PC-9 (cell line): ENCODE measurements around the gene DYNC2H1. TPM values are rescaled to one million over a fixed set of nuclear protein-coding genes. Genes with fewer than 3 reads are reported as not detected.

Experiments used
- BruUV-seq: library from RNA; stranded (reverse); fragments of 400-500 nt; replicated peaks from 2 replicates; lab custom pipeline; 2021; lab: Mats Ljungman, UMichigan
- CTCF ChIA-PET: fragments of 300-600 bp; sonication (Branson Sonifier 250); formaldehyde crosslinking; loops from one replicate; lab custom pipeline; 2022; ENCODE audit warnings: antibody characterized with exemption; lab: Charles Lee
- POLR2A ChIA-PET: fragments of 300-600 bp; sonication (Branson Sonifier 250); formaldehyde crosslinking; loops from one replicate; lab custom pipeline; 2022; ENCODE audit warnings: antibody characterized with exemption; ENCODE audit not compliant: unreplicated experiment; lab: Charles Lee
- DNase-seq, 2 experiments: peaks; one replicate each; pipeline versions ENCODE4 v3.0.0 to v3.0.0-alpha.2; 2015 to 2022; ENCODE audit warnings: mixed read lengths in 1 of 2
- H2AFZ ChIP-seq: fragments of 200-600 bp; sonication (generic); 2 replicates; pipeline ENCODE4 v1.8.1; 2017; ENCODE audit warnings: antibody characterized with exemption
- H3F3A ChIP-seq: fragments of 200-600 bp; sonication (generic); 2 replicates; pipeline ENCODE4 v1.8.1; 2017; ENCODE audit warnings: antibody characterized with exemption, mild to moderate bottlenecking, low read depth; ENCODE audit not compliant: insufficient read depth
- H3K27ac ChIP-seq: fragments of 200-600 bp; sonication (generic); 2 replicates; pipeline ENCODE4 v1.6.1; 2016; ENCODE audit warnings: mixed run types
- H3K27me3 ChIP-seq: fragments of 200-600 bp; sonication (generic); 2 replicates; pipeline ENCODE4 v1.6.1; 2016; ENCODE audit warnings: low read depth, mixed run types; ENCODE audit not compliant: insufficient read depth
- H3K36me3 ChIP-seq: fragments of 200-600 bp; sonication (generic); 2 replicates; pipeline ENCODE4 v1.6.1; 2016; ENCODE audit warnings: low read depth, mixed run types
- H3K4me1 ChIP-seq: fragments of 200-600 bp; sonication (generic); replicated peaks from 2 replicates; pipeline ENCODE4 v1.6.1; 2016; ENCODE audit warnings: mixed run types; ENCODE audit not compliant: insufficient read depth
- H3K4me2 ChIP-seq: fragments of 200-600 bp; sonication (generic); 2 replicates; pipeline ENCODE4 v1.6.1; 2017; ENCODE audit warnings: mixed run types
- H3K4me3 ChIP-seq: fragments of 200-600 bp; sonication (generic); 2 replicates; pipeline ENCODE4 v1.6.1; 2016; ENCODE audit warnings: mixed run types
- H3K79me2 ChIP-seq: fragments of 200-600 bp; sonication (generic); 2 replicates; pipeline ENCODE4 v1.6.1; 2017; ENCODE audit warnings: low read depth, mixed run types
- H3K9me2 ChIP-seq: fragments of 200-600 bp; sonication (generic); 2 replicates; pipeline ENCODE4 v1.8.1; 2017; ENCODE audit warnings: mild to moderate bottlenecking; ENCODE audit not compliant: insufficient read depth
- H3K9me3 ChIP-seq: fragments of 200-600 bp; sonication (generic); 2 replicates; pipeline ENCODE4 v1.8.1; 2016; ENCODE audit warnings: low read depth; ENCODE audit not compliant: insufficient read depth
- H4K20me1 ChIP-seq: fragments of 200-600 bp; sonication (generic); 2 replicates; pipeline ENCODE4 v1.8.1; 2017; ENCODE audit not compliant: insufficient read depth
- EZH2 ChIP-seq: fragments of 200-600 bp; sonication (generic); IDR thresholded peaks from 2 replicates; pipeline ENCODE4 v1.8.0; 2017; ENCODE audit warnings: antibody characterized with exemption, low read depth
- intact Hi-C: fragments of 100-400 bp; cut with micrococcal nuclease; formaldehyde crosslinking; loops from one replicate; pipeline ENCODE4 v1.10.0; 2022; ENCODE audit not compliant: unreplicated experiment
- total RNA-seq: library from RNA; stranded (reverse); gene quantifications from 2 replicates; pipeline ENCODE4 v1.2.3, GENCODE V29; 2021
- TF ChIP-seq, protein P1 (sequence below): fragments of 200-600 bp; sonication (generic); conservative IDR thresholded peaks from 2 replicates; pipeline ENCODE4 v1.6.1; 2017; ENCODE audit warnings: mixed run types, antibody characterized with exemption, mild to moderate bottlenecking, moderate library complexity

Gene DYNC2H1
- total RNA-seq, 1 experiment from 2014 or later, result 12.2 TPM

DNA sequence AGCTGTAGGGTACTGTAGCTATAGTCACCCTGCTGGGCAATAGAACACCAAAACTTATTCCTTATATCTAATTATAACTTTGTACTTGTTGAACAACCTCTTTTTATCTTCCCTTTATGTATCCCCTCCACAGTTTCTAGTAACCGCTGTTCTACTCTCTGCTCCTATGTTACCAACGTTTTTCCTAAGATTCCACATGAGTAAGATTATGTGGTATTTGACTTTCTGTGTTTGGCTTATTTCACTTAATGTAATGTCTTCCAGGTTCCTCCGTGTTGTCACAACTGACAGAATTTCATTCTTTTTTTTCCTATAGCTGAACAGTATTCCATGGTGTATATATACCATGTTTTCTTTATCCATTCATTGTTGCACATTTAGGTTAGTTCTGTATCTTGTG, 258.4 kb downstream of the DYNC2H1 start:
- intact Hi-C loops, result no loop called here
- H3K79me2 ChIP-seq, result no peaks in the 10 kb centered on the region
- H3K4me2 ChIP-seq, result no peak overlapping the region
- ChIA-PET CTCF (no interaction called here), POLR2A (no interaction called here)
- no peak overlapping the region for H3K27ac ChIP-seq
- H3K9me2 ChIP-seq, result no peaks in the 10 kb centered on the region
- TF ChIP-seq, protein P1, sequence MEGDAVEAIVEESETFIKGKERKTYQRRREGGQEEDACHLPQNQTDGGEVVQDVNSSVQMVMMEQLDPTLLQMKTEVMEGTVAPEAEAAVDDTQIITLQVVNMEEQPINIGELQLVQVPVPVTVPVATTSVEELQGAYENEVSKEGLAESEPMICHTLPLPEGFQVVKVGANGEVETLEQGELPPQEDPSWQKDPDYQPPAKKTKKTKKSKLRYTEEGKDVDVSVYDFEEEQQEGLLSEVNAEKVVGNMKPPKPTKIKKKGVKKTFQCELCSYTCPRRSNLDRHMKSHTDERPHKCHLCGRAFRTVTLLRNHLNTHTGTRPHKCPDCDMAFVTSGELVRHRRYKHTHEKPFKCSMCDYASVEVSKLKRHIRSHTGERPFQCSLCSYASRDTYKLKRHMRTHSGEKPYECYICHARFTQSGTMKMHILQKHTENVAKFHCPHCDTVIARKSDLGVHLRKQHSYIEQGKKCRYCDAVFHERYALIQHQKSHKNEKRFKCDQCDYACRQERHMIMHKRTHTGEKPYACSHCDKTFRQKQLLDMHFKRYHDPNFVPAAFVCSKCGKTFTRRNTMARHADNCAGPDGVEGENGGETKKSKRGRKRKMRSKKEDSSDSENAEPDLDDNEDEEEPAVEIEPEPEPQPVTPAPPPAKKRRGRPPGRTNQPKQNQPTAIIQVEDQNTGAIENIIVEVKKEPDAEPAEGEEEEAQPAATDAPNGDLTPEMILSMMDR, result no peak
- no peak overlapping the region for H3K4me3 ChIP-seq
- H2AFZ ChIP-seq, result no peak overlapping the region
- no TSS peak for BruUV-seq
- no peaks in the 10 kb centered on the region for H3K9me3 ChIP-seq
- H3F3A ChIP-seq, result no peaks in the 10 kb centered on the region
- H3K4me1 ChIP-seq, result no peaks in the 10 kb centered on the region
- H3K27me3 ChIP-seq, result no peaks in the 10 kb centered on the region
- DNase-seq, result no peak
- no peaks in the 10 kb centered on the region for H4K20me1 ChIP-seq
- H3K36me3 ChIP-seq, result no peaks in the 10 kb centered on the region

DNA sequence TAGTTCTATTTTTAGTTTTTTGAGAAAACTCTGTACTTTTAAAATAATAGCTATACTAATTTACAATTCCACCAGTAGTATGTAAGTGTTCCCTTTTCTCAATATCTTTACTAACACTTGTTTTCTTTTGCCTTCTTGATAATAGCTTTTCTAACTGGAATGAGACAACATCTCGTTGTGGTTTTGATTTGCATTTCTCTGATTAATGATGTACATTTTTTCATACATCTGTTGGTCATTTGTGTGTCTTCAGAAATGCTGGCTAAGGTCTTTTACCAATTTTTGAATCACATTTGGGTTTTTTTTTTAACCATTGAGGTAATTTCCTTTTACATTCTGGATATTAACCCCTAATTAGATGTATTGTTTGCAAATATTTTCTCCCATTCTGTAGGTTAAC, 258.9 kb downstream of the DYNC2H1 start:
- ChIA-PET CTCF (no interaction called here), POLR2A (no interaction called here)
- Histone ChIP-seq H3K27ac (no peak overlapping the region), H3K9me3 (no peaks in the 10 kb centered on the region), H2AFZ (no peak overlapping the region), H4K20me1 (no peaks in the 10 kb centered on the region), H3K27me3 (no peaks in the 10 kb centered on the region), H3K9me2 (no peaks in the 10 kb centered on the region), H3K79me2 (no peaks in the 10 kb centered on the region), H3K4me1 (no peaks in the 10 kb centered on the region), H3K36me3 (no peaks in the 10 kb centered on the region), H3K4me2 (no peak overlapping the region), H3F3A (no peaks in the 10 kb centered on the region), H3K4me3 (no peak overlapping the region)
- intact Hi-C loops, result no loop called here
- DNase-seq, result no peak
- BruUV-seq, result no TSS peak
- TF ChIP-seq EZH2, result no peak
- TF ChIP-seq, protein P1, result no peak

DNA sequence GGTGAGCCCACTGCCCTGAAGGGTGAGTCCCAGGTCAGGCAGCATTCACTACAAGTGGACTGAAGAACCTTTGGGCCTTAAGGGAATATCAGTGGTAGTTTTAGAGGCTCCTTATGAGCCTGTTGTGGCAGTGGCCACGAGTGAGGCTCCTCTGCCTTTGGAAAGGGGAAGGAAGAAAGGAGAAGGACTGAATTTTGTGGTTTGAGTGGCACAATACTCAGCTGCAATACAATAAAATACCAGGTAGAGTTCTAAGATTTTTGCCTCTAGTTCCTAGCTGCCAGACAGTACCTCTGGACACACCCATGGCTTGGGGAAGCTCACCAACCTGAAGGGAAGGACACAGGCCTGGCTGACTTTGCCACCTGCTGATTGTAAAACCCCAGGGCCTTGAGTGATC, 260.9 kb downstream of the DYNC2H1 start:
- Histone ChIP-seq H3K79me2 (no peaks in the 10 kb centered on the region), H3K27me3 (no peaks in the 10 kb centered on the region), H3K4me3 (no peak overlapping the region), H3K4me1 (no peaks in the 10 kb centered on the region), H2AFZ (no peak overlapping the region), H3K4me2 (no peak overlapping the region), H3K27ac (no peak overlapping the region), H4K20me1 (no peaks in the 10 kb centered on the region), H3K9me3 (peaks cover 8% of the 10 kb centered on the region), H3K9me2 (no peaks in the 10 kb centered on the region), H3F3A (no peaks in the 10 kb centered on the region), H3K36me3 (no peaks in the 10 kb centered on the region)
- TF ChIP-seq, protein P1, result no peak
- no peak for TF ChIP-seq EZH2
- intact Hi-C loops, result no loop called here
- BruUV-seq, result no TSS peak
- ChIA-PET CTCF (no interaction called here), POLR2A (no interaction called here)
- no peak for DNase-seq
